Measurements from ENCODE around the gene CASR.

The CASR gene

GRCh38 chr3:122235147-122235546 lies 51.7 kb downstream of the CASR start (continued):
- TF ChIP-seq ZSCAN4 (tag by site-specific recombination; IDR thresholded peaks at IDR 0.05): no peak
- no peak for TF ChIP-seq ZNF2 (tag by site-specific recombination; IDR thresholded peaks at IDR 0.05)
- TF ChIP-seq ZNF18 (tag by site-specific recombination; IDR thresholded peaks at IDR 0.05): no peak
- TF ChIP-seq ZNF223 (tag by site-specific recombination; IDR thresholded peaks at IDR 0.05): no peak
- TF ChIP-seq ZSCAN5A (tag by site-specific recombination; IDR thresholded peaks at IDR 0.05): no peak

GRCh38 chr3:122239112-122239511 lies 55.6 kb downstream of the CASR start:
- CTCF ChIA-PET: interaction anchor here (0.9 to 1.7 kb wide), 2 partner anchors 10 to 20 kb away, joined by 3 to 6 read pairs; no protein-coding TSS in a partner anchor
- TF ChIP-seq ZNF112 (tag by site-specific recombination; IDR thresholded peaks at IDR 0.05): no peak
- no peak for TF ChIP-seq ZSCAN30 (tag by site-specific recombination; IDR thresholded peaks at IDR 0.05)
- Histone ChIP-seq H3K4me3 (ENCODE audit: low read depth, low read length) (no peak overlapping the region), H3K4me1 (ENCODE audit: control insufficient read depth, insufficient read depth, low read length) (no peaks in the 10 kb centered on the region), H3K9me3 (ENCODE audit: control insufficient read depth, insufficient read depth, low read depth, low read length) (no peaks in the 10 kb centered on the region), H3K27ac (ENCODE audit: extremely low read depth, low read depth, low read length) (no peak overlapping the region), H3K36me3 (ENCODE audit: control insufficient read depth in 2 of 2, insufficient read depth in 1 of 2, low read length in 2 of 2) (no peaks in the 10 kb centered on the region)
- POLR2A ChIA-PET: no interaction called here

GRCh38 chr3:122245513-122246174 lies 62.2 kb downstream of the CASR start:
- POLR2A ChIA-PET: no interaction called here
- Histone ChIP-seq H3K4me1 (ENCODE audit: control insufficient read depth, insufficient read depth, low read length) (no peaks in the 10 kb centered on the region), H3K4me3 (ENCODE audit: low read depth, low read length) (no peak overlapping the region), H3K27ac (ENCODE audit: extremely low read depth, low read depth, low read length) (no peak overlapping the region), H3K9me3 (ENCODE audit: control insufficient read depth, insufficient read depth, low read depth, low read length) (no peaks in the 10 kb centered on the region), H3K36me3 (ENCODE audit: control insufficient read depth in 2 of 2, insufficient read depth in 1 of 2, low read length in 2 of 2) (no peaks in the 10 kb centered on the region)
- TF ChIP-seq KLF7 (tag by site-specific recombination; IDR thresholded peaks at IDR 0.05; ENCODE audit: borderline replicate concordance): no peak
- no peak for TF ChIP-seq ZNF146 (tag by site-specific recombination; IDR thresholded peaks at IDR 0.05)
- TF ChIP-seq ZNF19 (tag by site-specific recombination; IDR thresholded peaks at IDR 0.05; ENCODE audit: low read depth): no peak
- TF ChIP-seq ZNF214 (tag by site-specific recombination; IDR thresholded peaks at IDR 0.05; ENCODE audit: borderline replicate concordance): no peak
- CTCF ChIA-PET: no interaction called here

GRCh38 chr3:122246199-122246598 lies 62.7 kb downstream of the CASR start:
- H3K9me3 ChIP-seq (ENCODE audit: control insufficient read depth, insufficient read depth, low read depth, low read length): no peaks in the 10 kb centered on the region
- no peaks in the 10 kb centered on the region for H3K36me3 ChIP-seq (ENCODE audit: control insufficient read depth in 2 of 2, insufficient read depth in 1 of 2, low read length in 2 of 2)
- POLR2A ChIA-PET: no interaction called here
- no peaks in the 10 kb centered on the region for H3K4me1 ChIP-seq (ENCODE audit: control insufficient read depth, insufficient read depth, low read length)
- CTCF ChIA-PET: no interaction called here
- H3K4me3 ChIP-seq (ENCODE audit: low read depth, low read length): no peak overlapping the region
- H3K27ac ChIP-seq (ENCODE audit: extremely low read depth, low read depth, low read length): no peak overlapping the region
- TF ChIP-seq MYNN (tag by site-specific recombination; IDR thresholded peaks at IDR 0.05; ENCODE audit: borderline replicate concordance) (no peak), ZBTB49 (tag by site-specific recombination; IDR thresholded peaks at IDR 0.05; ENCODE audit: low read depth) (no peak), ZFP3 (tag by site-specific recombination; IDR thresholded peaks at IDR 0.05; ENCODE audit: low read depth) (no peak), ZBTB20 (tag by site-specific recombination; IDR thresholded peaks at IDR 0.05) (no peak), ZNF747 (tag by site-specific recombination; IDR thresholded peaks at IDR 0.05) (no peak), CTCF (tag by site-specific recombination; IDR thresholded peaks at IDR 0.05) (no peak), ZNF544 (tag by site-specific recombination; IDR thresholded peaks at IDR 0.05) (no peak), ZNF335 (tag by site-specific recombination; conservative IDR thresholded peaks at IDR 0.05) (no peak), ZNF610 (tag by site-specific recombination; IDR thresholded peaks at IDR 0.05; ENCODE audit: borderline replicate concordance) (no peak), ZNF239 (tag by site-specific recombination; IDR thresholded peaks at IDR 0.05) (no peak), ZNF138 (tag by site-specific recombination; IDR thresholded peaks at IDR 0.05; ENCODE audit: borderline replicate concordance) (no peak)
